Panc1 (cell line): ENCODE results near the gene RPL13. TPM values are rescaled to one million over a fixed set of nuclear protein-coding genes. Genes with fewer than 3 reads are reported as not detected.

Experiments
- ATAC-seq: fragments of 200-7000 bp; cut with Tn5 transposase; 2 replicates; pipeline ENCODE4 v1.9.1; 2020; ENCODE audit warnings: mild to moderate bottlenecking, moderate library complexity
- BruUV-seq: library from RNA; stranded (reverse); fragments of 400-500 nt; replicated peaks from 2 replicates; lab custom pipeline; 2021; lab: Mats Ljungman, UMichigan
- CTCF ChIA-PET: fragments of 300-600 bp; sonication (Branson Sonifier 250); formaldehyde crosslinking; loops from one replicate; lab custom pipeline; 2022; ENCODE audit warnings: antibody characterized with exemption; lab: Charles Lee
- POLR2A ChIA-PET: fragments of 300-600 bp; sonication (Branson Sonifier 250); formaldehyde crosslinking; loops from one replicate; lab custom pipeline; 2022; ENCODE audit warnings: antibody characterized with exemption; lab: Charles Lee
- DNase-seq: peaks from one replicate; pipeline ENCODE4 v3.0.0-alpha.2; 2010; ENCODE audit warnings: low read depth, low spot score
- H3K27ac ChIP-seq: 2 replicates; pipeline ENCODE4 v1.5.1; 2011; ENCODE audit warnings: mild to moderate bottlenecking, low read length, inconsistent platforms
- H3K27me3 ChIP-seq: fragments of 200-500 bp; sonication (Bioruptor generic); 2 replicates; pipeline ENCODE4 v1.6.0; 2014; ENCODE audit warnings: low read length, inconsistent platforms; ENCODE audit not compliant: control insufficient read depth, insufficient read depth
- H3K36me3 ChIP-seq: fragments of 200-500 bp; sonication (Bioruptor generic); 2 replicates; pipeline ENCODE4 v1.5.1; 2014; ENCODE audit warnings: inconsistent platforms, mild to moderate bottlenecking, low read length, moderate library complexity; ENCODE audit not compliant: control insufficient read depth, insufficient read depth
- H3K4me1 ChIP-seq: 2 replicates; pipeline ENCODE4 v1.5.1; 2011; ENCODE audit warnings: inconsistent platforms, mild to moderate bottlenecking, low read length, moderate library complexity; ENCODE audit not compliant: control insufficient read depth, insufficient read depth
- H3K4me3 ChIP-seq, 2 experiments: 2 replicates each; pipeline ENCODE4 v1.5.1; 2011 to 2012; ENCODE audit warnings: low read depth in 2 of 2, low read length in 2 of 2, mild to moderate bottlenecking in 2 of 2, inconsistent platforms in 1 of 2, moderate library complexity in 1 of 2
- H3K9me3 ChIP-seq: fragments of 200-500 bp; sonication (Bioruptor generic); 2 replicates; pipeline ENCODE4 v1.5.1; 2014; ENCODE audit warnings: low read depth, mild to moderate bottlenecking, inconsistent platforms, low read length, moderate library complexity; ENCODE audit not compliant: control insufficient read depth, insufficient read depth
- CTCF ChIP-seq: fragments of 450-650 bp; IDR thresholded peaks from 2 replicates; pipeline ENCODE4 v1.5.1; 2017; ENCODE audit warnings: mild to moderate bottlenecking
- POLR2AphosphoS5 ChIP-seq: IDR thresholded peaks from 2 replicates; pipeline ENCODE4 v1.6.1; 2012; ENCODE audit warnings: mild to moderate bottlenecking, low read depth, low read length, moderate library complexity
- REST ChIP-seq, 2 experiments: IDR thresholded peaks; 2 replicates each; pipeline ENCODE4 v1.6.1; 2011 to 2012; ENCODE audit warnings: low read depth in 2 of 2, control low read depth in 1 of 2, low read length in 1 of 2, mild to moderate bottlenecking in 1 of 2, moderate library complexity in 1 of 2; ENCODE audit not compliant: insufficient read depth in 1 of 2
- SIN3A ChIP-seq: IDR thresholded peaks from 2 replicates; pipeline ENCODE4 v1.6.1; 2012; ENCODE audit warnings: low read depth, mild to moderate bottlenecking, low read length, moderate library complexity, borderline replicate concordance; ENCODE audit not compliant: insufficient read depth
- TCF7L2 ChIP-seq: IDR thresholded peaks from 2 replicates; pipeline ENCODE4 v1.6.1; 2011; ENCODE audit warnings: mild to moderate bottlenecking, low read depth, low read length, inconsistent platforms
- in situ Hi-C: cut with HindIII; loops from 2 replicates; pipeline ENCODE4 v1.10.0; 2016; ENCODE audit warnings: low sequenced_read_pairs, low pct_unique_long_range_greater_than_20kb
- intact Hi-C: fragments of 100-400 bp; cut with micrococcal nuclease; formaldehyde crosslinking; loops from one replicate; pipeline ENCODE4 v1.10.0; 2022; ENCODE audit not compliant: unreplicated experiment
- total RNA-seq: library from RNA; stranded (reverse); gene quantifications from one replicate; pipeline ENCODE4 v1.2.1, GENCODE V29; 2021; ENCODE audit not compliant: unreplicated experiment

RPL13 gene
- total RNA-seq, 1 experiment from 2014 or later, result 965 TPM

DNA sequence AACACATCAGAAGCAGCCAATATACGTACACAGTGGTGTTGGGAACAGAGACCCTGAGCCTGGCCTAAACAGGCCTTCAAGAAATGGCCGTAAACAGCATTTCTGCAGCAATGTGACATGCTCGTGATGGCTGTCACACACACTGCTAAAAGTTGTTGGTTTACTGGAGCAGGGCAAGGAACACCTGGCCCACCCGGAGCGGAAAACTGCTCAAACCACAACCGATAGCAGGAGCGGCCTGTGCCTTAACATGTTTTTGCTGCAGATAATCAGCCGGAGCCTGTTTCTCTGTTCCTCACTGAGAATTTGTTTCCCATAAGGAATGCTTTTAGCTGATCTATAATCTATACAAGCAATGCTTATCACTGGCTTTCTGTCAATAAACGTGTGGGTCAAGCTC, 47.0 kb downstream of the RPL13 start:
- ChIA-PET POLR2A (no interaction called here), CTCF (no interaction called here)
- Histone ChIP-seq H3K27me3 (no peaks in the 10 kb centered on the region), H3K4me3 (no peak overlapping the region), H3K27ac (no peak overlapping the region), H3K9me3 (no peaks in the 10 kb centered on the region), H3K36me3 (no peaks in the 10 kb centered on the region), H3K4me1 (peaks cover 8% of the 10 kb centered on the region)
- no TSS peak for BruUV-seq
- in situ Hi-C loops (no loop called here), intact Hi-C loops (no loop called here)
- TF ChIP-seq POLR2AphosphoS5, result no peak
- TF ChIP-seq TCF7L2, result no peak
- TF ChIP-seq CTCF, result no peak
- TF ChIP-seq REST (IDR thresholded peaks at IDR 0.05; ENCODE audit: insufficient read depth in 1 of 2, low read depth in 2 of 2, low read length in 1 of 2), result no peak
- no peak for TF ChIP-seq SIN3A
- DNase-seq (no peak), ATAC-seq (no peak)

DNA sequence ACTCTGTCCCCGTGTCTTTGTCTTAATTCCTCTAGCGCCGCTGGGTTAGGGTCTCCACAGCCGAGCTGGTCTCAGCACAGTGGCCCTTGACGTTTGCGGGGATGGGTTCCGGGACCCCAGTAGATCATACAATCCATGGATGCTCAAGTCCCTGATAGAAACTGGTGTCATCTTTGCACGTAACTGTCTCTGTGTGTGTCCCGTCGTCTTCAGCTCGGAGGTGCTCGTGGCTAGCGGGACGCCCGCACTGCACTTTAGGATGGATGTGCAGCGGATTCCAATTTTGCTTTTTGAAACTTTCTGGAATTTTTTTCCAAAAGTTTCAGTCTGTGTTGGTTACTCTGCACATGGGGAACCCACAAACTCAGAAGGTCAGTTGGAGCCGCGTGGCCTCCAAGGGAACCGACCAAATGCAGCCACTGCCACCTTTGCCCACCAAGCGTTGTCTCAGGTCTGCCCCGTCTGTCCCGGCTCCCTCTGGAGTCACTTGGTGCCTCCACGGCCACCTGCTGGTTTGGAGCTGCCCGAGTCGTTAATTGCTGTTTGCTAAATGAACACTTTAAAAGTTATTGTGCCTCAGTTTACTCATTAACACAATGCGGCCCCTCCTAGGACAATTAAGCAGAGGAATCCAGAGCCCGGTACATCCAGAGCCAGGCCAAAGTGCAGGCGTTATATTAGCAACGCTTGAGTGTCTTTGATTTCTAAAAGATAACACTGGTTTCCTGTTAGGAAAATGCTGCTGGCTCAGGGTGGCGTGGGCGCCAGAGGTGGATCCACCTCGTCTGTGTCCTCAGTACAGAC, 47.7 kb downstream of the RPL13 start:
- BruUV-seq, result no TSS peak
- no peaks in the 10 kb centered on the region for H3K9me3 ChIP-seq
- TF ChIP-seq POLR2AphosphoS5, result no peak
- TF ChIP-seq CTCF, result no peak
- TF ChIP-seq TCF7L2, result no peak
- no peak for TF ChIP-seq REST (IDR thresholded peaks at IDR 0.05; ENCODE audit: insufficient read depth in 1 of 2, low read depth in 2 of 2, low read length in 1 of 2)
- TF ChIP-seq SIN3A, result no peak
- in situ Hi-C loops (no loop called here), intact Hi-C loops (no loop called here)
- POLR2A ChIA-PET, result no interaction called here
- ATAC-seq (no peak), DNase-seq (no peak)
- CTCF ChIA-PET, result no interaction called here
- no peak overlapping the region for H3K27ac ChIP-seq
- no peak overlapping the region for H3K4me3 ChIP-seq
- peaks cover 5% of the 10 kb centered on the region for H3K4me1 ChIP-seq
- no peaks in the 10 kb centered on the region for H3K36me3 ChIP-seq
- no peaks in the 10 kb centered on the region for H3K27me3 ChIP-seq
